ENCODE data around the gene GAL3ST2.
"Not testable (repeated sequence)": the region's sequence is repeated elsewhere in the genome, so short reads cannot be mapped to it uniquely, and the experiment has no call there.

The GAL3ST2 gene

DNA sequence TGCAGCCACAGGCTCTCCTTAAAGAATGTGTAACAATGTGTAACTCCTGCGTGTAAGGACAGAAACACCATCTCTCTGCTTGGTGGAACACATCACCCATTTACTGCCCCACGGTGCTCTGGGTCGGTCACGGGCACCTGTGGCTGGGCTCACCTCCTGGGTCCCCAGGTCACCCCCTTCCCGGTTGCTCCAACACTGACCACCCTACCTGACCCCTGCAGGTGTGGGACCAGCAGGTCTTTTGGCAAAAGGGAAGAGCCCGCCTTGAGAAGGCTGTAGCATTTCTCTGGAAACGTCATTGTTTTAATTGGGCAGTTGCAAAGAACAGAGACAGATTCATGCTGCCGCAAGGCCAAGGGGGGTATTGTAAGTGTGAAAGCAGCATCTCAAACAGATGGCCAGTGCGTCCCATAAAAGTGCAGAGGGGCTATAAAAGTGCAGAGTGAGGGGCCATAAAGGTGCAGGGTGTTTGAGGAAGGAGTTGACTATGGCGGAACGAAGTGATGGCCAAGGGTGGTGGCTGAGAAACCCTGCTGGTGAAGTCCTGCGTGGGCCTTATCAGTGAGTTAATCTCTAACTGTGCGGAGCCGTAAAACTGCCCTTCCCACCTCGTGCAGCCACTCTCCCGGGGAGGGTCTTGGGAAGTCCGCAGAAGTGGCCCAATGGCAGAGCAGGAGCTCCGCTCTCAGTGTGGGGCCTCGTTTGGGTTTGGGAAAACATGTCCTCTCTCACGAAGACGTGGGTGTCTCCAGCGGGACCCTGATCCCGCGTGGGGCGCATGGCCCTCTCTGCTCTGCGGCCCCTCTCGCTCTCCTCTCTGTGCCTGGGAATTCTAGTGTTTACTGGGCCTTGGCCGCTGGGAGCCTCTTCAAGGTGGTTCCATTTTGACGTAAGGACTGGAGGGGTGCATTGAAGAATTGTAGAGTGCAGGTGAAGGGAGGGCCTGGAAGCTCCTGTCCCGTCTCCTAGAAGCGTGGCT lies 18.7 kb downstream of the GAL3ST2 start:
- DNase-seq (ENCODE audit: low spot score): no peak

DNA sequence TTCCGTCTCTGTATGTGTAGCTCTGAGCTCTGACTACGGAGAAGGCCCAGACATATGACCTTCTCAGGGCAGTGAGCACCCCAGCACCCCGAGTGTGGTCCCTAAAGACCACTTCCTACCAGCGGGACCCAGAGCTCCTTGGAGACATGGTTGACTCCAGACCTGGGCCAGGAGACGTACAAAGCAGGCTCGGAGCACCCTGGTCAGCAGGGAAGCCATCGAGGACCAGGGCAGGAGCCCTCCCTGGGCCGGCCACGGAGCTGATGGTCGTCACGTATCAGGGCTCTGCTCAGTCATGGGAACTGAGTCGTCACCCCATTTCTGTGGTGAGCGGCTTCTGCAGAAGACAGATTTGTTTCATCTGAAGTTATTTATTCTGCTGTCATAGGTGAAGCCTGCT lies 19.6 kb downstream of the GAL3ST2 start:
- no peak for DNase-seq (ENCODE audit: low spot score)

DNA sequence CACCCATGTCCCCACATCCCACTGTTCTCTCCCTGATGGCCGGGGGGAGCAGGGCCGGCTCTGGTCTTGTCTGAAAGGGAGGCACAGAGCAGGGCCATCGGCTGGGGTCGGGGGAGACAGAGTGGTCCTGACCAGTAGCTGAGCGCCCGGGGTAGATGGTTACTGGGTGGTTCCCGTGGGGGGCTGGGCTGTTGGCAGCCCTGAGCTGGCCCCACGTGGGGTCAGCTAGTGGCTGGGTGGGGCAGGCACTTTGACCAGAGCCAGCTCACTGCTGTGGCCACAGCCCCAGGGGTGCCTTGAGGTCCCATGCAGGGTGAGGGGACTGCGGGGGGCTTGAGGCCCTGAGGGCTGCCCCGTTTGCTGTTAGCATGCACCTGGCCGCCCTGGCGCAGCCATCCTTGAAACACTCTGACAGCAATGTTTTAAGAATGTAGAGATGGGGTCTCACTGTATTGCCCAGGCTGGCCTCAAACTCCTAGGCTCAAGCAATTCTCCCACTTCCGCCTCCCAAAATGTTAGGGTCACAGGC lies 20.1 kb downstream of the GAL3ST2 start:
- no peak for DNase-seq (ENCODE audit: low spot score)

DNA sequence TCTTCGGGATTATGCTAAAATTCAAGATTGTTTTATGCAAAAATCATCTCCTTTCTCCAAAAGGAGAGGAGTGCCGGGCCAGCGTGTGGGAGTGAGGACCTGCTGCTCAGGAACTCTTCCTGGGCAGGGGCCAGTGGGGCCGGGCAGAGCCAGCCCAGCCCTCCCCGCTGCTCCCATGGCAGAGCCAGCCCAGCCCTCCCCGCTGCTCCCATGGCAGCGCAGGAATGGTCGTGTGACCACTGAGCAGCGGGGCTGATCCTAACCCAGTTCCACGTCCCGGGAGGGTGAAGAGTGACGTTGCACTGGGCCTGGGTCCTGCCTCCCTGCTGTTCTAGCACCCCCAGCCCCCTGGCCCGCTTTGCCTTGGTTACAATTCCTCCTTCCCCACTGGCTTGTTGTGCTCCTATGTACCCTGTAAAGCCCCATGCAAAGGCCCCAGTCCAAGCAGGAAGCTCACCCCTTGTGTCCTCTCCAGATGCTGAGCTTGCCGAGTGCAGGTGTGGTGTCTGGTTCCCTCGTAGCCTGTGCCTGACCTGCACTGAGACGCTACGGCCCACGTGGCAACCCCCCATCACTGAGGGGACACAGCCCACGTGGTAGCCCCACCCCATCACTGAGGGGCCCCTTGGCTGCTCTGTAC lies 20.9 kb downstream of the GAL3ST2 start:
- DNase-seq (ENCODE audit: low spot score): no peak

DNA sequence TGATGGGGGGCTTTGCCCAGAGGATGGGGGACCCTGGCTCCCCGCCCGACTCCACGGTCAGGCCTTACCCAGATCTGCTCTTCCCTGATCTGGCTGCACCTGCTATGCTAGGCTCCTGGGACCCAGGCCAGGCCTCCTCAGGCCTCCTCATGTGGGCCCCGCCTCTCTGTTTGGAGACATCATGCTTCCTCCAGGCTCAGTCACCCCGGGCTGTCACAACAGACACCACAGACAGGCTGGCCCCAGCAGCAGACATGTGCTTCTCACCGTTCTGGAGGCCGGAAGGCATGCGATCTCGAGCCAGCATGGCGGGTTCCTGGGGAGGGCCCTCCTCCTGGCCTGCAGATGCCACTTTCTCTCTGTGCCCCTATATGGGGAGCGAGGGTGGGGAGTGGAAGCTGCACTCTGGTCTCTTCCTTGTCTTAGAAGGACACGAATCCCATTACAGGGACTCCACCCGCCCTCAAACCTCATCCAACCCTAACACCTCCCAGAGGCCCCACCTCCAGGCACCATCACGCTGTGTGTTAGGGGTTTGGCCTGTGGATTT lies 21.5 kb downstream of the GAL3ST2 start:
- no peak for DNase-seq (ENCODE audit: low spot score)

DNA sequence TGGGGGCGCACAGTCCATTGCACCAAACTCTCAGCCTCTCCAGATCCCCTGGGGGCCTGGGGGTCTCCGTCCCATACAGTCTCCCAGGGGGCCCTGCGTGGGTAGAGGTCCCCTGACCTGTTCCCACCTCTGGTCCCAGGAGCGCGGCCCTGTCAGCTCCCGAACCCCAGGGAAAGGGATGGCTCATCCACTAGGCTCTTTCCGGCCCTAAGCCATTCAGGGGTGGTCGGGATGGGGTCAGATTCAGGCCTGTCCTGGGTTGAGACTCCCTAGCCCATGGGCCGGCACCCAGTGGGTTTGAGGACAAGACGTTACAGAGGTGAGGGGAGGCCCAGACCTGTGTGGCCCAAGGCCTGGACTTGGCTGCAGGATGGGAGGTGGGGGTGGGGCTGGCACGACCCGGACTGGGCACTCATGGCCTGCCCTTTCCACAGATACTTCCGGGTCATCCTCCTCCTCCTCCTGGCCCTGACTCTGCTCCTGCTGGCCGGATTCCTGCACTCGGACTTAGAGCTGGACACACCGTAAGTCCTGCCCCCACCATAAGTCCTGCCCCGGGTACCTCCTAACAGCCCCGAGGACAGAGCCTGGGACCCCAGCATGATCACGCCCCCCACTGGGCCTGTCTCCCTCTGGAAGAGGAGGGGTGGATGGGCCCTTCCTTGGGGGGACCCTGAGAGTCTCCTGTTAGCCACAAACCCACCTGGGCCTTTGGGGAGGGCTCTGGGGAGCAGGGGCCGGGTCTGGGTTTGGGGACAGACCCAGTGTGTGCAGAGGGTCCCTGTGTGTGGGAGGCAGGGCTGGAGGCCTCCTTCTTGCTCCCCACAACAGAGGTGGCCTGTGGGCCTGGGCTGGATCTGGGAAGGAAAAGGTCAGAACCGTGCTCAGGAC lies 22.3 kb downstream of the GAL3ST2 start:
- DNase-seq (ENCODE audit: low spot score): no peak

DNA sequence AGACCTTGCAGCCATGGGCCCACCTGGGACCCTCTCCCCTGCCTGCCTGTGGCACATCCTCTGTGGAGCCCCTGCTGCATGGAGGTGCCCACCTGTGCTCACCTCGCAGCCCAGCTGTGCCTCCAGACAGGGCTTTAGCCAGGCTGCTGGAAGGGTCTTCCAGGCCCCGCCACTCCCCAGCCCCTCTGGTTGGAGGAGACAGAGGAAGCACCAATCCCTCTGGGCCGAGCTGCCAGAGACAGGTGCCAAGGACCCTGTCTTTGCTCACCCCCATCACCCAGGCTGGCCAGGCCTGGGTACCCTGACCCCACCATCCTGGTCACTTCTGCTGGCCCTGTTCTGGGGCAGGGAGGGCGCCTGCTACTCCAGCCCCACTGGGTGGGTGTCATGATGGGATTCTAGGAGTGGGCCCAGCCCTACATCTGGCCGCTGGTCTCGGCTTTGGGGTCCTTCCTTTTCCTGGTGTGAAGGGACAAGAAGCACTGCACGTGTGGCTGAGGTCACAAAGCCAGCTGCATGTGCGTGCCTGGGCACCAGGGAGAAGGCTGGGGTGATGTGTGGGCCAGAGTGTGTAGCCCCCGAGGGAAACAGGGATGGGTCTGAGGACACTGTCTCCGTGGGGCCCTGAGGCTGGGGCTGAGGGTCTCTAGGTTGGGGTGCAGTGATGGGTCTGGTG lies 23.0 kb downstream of the GAL3ST2 start:
- DNase-seq (ENCODE audit: low spot score): no peak

DNA sequence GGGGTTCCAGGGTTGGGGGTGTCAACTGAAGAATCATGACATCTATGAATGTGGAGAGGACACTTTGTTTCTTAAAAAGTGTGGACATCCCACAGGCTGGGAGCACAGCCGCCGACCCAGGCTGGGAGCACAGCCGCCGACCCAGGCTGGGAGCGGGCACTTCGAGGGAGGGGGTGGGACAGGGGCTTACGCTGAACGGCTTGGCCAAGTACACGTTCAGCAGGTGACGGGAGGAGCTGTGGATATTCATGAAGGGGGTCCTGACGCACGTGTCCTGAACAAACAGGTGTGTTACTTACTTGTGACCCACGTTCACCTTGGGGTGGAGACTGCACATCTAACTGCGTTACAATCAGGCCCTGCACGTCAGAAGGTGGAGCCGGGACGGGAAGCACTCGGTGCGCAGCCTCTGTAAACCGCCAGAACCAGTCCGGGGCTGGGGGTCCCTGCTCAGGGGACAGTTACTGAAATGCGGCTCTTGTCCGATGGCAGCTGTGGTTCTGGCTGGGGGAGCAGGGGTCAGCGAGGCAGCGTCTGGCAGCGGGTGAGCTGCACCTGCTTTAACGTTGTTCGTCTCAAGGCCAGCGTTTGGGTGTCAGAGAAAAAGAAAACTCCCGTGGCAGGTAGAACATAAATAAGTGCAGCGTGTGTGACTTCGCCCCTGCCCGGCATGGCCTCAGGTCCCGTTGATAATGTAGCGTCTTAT lies 23.7 kb downstream of the GAL3ST2 start:
- DNase-seq (ENCODE audit: low spot score): not testable (repeated sequence)

DNA sequence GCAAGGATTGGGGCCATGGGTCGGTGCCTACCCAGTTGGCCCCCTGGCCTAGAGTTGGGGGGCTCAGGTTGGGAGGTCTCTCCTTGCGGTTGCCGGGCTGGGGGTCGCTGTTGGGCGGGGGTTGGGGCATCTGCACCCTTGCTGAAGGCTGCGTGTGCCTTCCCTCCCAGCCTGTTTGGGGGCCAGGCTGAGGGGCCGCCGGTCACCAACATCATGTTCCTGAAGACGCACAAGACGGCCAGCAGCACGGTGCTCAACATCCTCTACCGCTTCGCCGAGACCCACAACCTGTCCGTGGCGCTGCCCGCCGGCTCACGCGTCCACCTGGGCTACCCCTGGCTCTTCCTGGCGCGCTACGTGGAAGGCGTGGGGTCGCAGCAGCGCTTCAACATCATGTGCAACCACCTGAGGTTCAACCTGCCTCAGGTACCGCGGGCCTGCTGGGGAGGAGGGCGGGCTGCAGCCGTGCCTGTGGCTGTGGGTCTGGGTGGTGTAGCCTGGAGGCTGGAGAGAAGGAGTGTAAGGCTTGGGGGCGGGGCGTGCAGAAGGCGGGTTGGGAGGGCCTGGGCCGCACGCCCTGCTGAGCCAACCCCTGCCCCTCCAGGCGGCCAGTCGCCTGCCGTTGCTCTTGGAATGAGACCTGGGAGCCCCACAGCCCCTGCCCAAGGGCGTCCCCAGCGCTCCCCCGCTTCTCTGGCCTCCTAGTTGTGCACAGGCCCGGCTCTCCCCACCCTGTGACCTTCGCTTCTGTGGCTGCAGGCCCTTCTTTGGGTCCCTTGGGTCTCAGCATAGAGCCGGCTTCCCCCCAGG lies 25.2 kb downstream of the GAL3ST2 start:
- DNase-seq (ENCODE audit: low spot score): no peak

DNA sequence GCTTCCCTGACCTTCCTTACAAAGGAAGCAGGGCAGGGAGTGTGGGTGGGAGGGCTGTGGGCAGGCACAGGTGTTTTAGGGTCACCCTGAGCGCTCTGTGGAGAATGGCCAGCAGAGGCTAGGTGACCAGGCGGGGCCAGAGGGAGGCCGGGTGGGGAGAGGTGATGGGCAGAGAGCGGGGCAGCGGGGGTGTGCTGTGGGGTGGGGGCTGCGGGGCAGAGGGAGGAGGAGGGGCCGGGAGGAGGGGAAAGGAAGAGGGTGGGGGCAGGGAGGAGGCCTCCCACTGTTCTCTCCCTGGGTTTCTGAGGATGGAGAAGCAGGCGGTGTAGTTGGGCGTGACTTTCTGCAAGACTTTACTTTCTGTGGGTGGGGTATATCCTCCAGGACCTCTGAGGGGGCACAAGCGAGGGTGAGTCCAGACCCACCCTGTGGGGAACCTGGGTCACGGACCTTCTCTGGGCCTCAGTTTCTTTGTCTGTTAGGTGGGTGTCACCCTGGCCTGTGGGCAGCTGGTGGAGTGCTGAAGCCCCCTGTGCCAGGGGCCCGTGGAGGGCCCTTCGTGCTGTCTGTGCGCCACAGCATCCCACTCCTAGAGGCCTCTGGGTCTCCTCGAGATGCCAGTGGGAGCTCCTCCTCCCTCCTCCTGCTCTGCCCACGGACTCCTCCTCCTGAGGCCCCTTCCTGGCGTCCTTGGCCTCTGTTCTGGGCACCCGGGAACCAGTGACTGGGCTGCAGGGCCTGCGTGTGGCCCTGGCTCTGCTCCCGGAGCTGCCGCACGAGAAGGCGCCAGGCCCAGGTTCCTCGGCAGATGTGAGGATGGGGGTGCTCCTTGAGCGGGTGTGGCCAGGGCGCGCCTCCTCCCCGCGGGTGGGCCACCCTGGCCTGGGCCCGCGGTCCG lies 26.0 kb downstream of the GAL3ST2 start:
- DNase-seq (ENCODE audit: low spot score): no peak

DNA sequence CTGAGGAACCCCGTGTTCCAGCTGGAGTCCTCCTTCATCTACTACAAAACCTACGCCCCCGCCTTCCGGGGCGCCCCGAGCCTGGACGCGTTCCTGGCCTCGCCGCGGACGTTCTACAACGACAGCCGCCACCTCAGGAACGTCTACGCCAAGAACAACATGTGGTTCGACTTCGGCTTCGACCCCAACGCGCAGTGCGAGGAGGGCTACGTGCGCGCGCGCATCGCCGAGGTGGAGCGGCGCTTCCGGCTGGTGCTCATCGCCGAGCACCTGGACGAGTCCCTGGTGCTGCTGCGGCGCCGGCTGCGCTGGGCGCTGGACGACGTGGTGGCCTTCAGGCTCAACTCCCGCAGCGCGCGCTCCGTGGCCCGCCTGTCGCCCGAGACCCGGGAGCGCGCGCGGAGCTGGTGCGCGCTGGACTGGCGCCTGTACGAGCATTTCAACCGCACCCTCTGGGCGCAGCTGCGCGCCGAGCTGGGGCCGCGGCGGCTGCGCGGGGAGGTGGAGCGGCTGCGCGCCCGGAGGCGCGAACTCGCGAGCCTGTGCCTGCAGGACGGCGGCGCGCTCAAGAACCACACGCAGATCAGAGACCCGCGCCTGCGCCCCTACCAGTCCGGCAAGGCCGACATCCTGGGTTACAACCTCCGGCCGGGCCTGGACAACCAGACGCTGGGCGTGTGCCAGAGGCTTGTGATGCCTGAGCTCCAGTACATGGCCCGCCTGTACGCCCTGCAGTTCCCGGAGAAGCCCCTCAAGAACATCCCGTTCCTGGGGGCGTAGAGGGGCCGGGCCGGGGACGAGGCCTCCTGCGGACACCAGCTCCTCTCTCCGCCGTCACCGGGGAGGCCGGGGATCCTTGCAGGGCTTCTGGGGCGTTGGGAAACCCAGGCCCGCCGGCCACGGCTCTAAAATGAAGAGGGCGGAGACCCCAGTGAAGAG lies 27.0 kb downstream of the GAL3ST2 start:
- DNase-seq (ENCODE audit: low spot score): peak; percentile 66

DNA sequence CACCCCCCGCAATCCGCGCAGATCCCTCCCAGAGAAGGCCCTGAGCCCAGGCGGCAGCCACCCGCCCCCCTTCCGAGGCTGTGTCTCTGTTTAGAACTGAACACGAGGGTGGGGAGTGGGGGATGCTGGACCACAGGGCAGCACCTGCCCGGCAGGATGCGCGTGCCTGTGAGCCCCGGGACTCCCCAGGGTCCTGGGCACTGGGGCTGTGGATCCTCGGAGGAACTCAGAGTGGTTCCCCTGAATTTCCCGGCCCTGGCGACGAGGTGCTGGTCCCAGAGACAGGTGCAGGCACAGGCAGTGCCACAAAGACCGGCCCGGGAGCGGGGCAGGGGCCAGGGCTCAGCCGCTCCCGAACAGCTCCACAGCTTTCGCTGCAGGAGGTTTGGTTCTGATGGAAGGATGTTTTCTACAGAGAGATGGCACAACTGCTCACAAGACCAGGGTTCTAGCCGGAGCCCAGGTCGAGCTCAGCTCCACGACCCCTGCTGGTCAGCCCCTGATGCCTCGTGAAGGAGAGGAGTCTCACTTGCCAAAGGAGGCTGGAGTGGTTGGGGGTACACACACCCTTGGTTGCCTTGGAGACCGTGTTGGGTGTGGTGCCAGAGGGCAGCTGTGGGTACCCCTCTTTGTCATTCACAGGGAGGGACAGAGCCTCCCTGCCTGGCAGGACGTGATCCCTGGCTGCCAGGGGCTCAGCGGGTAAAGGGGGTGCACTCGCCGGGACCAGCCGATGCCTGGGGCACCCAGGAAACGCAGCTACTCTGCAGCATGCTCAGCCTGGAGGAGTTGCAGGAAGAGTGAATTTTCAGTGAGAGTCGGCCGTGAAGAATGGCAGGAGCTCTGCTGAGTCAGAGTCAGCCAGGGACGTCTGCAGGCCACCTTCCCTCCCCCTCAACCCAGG lies 28.0 kb downstream of the GAL3ST2 start:
- DNase-seq (ENCODE audit: low spot score): no peak

DNA sequence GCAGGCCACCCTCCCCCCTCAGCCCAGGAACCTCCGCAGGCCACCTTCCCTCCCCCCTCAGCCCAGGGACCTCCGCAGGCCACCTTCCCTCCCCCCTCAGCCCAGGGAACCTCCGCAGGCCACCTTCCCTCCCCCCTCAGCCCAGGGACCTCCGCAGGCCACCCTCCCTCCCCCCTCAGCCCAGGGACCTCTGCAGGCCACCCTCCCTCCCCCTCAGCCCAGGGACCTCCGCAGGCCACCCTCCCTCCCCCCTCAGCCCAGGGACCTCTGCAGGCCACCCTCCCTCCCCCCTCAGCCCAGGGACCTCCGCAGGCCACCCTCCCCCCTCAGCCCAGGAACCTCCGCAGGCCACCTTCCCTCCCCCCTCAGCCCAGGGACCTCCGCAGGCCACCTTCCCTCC lies 29.6 kb downstream of the GAL3ST2 start:
- DNase-seq (ENCODE audit: low spot score): not testable (repeated sequence)

DNA sequence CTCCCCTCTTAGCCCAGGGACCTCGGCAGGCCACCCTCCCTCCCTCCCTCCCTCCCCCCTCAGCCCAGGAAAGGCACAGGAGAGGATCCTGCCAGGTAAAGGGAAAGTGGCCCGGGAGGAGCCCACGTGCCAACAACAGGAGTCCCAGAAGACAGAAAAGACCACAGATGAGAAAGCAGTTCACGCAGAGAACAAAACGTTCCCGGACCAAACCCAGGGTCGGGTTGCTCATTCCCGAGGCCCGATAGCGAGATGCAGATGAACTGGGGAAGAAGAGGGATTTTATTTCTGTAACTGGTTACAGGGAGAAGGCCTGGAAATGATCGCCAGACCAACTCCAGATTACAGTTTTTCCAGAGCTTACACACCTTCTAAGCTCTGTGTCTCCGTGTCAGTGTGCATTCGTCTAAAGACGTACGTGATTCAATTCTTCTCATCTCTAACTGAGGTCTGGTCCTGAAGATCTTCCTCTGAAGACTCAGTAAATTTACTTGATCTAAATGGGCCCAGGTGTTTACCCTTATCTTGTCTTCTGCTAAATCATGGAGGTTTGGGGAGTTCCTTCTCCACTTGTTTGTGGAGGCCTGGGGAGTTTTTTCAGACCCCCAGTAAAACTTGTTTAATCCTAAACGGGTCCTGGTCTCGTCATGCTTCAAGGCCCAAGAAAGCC lies 31.6 kb downstream of the GAL3ST2 start:
- no peak for DNase-seq (ENCODE audit: low spot score)

DNA sequence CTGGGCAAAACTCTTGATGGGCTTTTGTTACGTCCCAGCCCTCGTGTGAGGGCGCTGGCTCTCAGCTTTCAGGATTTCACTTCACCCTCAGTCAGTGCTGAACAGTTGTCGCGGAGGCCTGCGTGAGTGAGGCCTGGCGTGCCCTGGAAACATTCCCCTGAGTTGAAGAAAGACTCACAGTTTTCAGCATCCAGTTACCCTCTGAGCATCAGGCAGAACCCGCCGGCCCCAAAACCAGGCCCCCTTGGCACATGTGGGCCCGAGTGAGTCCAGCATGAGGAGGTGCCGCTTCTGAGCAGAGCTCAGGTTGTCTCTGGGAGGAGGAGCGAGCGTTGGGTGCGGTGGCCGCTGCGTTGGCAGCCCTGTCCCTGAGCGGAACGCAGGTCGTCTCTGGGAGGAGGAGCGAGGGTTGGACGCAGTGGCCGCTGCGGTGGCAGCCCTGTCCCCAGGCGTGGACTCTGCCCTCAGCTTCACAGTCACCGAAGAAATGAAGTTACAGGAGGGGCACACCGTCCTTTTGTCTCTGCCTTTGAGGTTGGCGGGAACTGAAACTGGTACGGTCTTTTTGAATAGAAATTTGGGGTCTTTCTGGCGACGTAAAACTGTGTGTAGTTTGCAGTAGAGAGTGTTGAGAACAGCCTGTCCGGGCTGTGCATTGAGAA lies 32.2 kb downstream of the GAL3ST2 start, which contains the start of gene NEU4:
Gene NEU4 (plus strand): TSS at position 473 of the 662 bp plus-strand sequence. CDS start 5,292 bp downstream, outside the sequence.
- no peak for DNase-seq (ENCODE audit: low spot score)
